BLaER1 treated with 17β-estradiol and CSF1 and Interleukin-3, amounts not matched to agents 10 nM and 100 nM (cell line): ENCODE data around the gene BAHCC1.

ENCODE experiments used
- H3K27ac ChIP-seq, 11 experiments: shearing (Covaris generic); formaldehyde crosslinking; 2 replicates each; pipeline ENCODE4 v1.8.1; 2022
- H3K27me3 ChIP-seq, 11 experiments: shearing (Covaris generic); formaldehyde crosslinking; 2 replicates each; pipeline ENCODE4 v1.8.1; 2022
- H3K36me3 ChIP-seq, 11 experiments: shearing (Covaris generic); formaldehyde crosslinking; 2 replicates each; pipeline ENCODE4 v1.8.1; 2022
- H3K4me1 ChIP-seq, 10 experiments: shearing (Covaris generic); formaldehyde crosslinking; 2 replicates each; pipeline ENCODE4 v1.8.1; 2022
- H3K4me2 ChIP-seq, 11 experiments: shearing (Covaris generic); formaldehyde crosslinking; 2 replicates each; pipeline ENCODE4 v1.8.1; 2022
- H3K4me3 ChIP-seq, 10 experiments: shearing (Covaris generic); formaldehyde crosslinking; 2 replicates each; pipeline ENCODE4 v1.8.1; 2022
- H3K9ac ChIP-seq, 11 experiments: shearing (Covaris generic); formaldehyde crosslinking; 2 replicates each; pipeline ENCODE4 v1.8.1; 2022
- H3K9me3 ChIP-seq, 11 experiments: shearing (Covaris generic); formaldehyde crosslinking; replicated peaks in 1 of 11; 2 replicates each; pipeline ENCODE4 v1.8.1; 2022
- H4K20me1 ChIP-seq, 11 experiments: shearing (Covaris generic); formaldehyde crosslinking; 2 replicates each; pipeline ENCODE4 v1.8.1; 2022
- Cebpa-rat ChIP-seq, 11 experiments: shearing (Covaris generic); IDR thresholded peaks; 2 replicates each; pipeline ENCODE4 v1.8.1; 2022

Gene BAHCC1

DNA sequence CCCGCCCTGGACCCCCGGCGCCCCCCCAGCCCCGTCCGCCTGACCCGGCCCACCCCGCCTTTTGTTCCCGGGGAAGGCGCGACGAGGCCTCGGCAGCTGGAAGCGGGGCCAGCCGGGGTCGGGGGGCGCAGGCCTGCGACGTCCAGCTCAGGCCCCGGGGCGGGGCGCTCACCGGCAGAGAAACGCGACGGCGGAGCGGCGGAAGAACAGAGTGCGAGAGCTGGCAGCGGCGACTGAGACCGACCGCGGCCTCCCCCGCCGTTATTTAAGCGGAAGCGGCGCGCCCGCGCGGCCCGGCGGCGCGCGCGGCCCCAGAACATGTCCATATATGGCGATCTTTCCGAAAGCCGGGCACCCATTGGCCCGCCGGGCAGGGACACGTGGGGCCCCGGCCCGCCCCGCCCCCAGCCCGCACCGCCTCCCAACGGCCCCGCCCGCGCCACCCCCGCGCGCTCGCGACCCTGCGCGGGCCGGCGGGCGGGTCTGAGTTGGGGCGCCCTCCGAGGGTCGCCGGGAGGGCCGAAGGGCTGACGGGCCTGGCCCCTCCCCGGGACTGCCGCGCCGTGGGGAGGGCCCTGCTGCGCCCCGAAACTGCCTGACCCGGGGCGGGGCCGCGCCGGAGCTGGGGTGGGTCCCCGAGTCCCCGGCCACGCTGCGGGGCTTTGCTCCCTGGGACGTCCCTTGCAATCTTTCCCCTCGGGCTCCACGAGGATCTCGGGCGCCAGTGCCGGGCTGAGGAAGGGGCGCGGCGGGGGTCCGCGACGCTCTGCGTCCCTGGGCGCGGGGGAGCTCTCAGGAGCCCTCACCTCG, 117.5 kb downstream of the BAHCC1 start, which contains the start of gene ACTG1:
ACTG1 (minus strand) TSS at position 238 of the 810 bp plus-strand sequence. CDS start 445 bp downstream, outside the sequence.
- Histone ChIP-seq H3K4me1 (peaks cover 34 to 54% (median 40%) of the 10 kb centered on the region in 10 experiments), H3K27ac (peak within 1 kb of the TSS; percentile 82 to 100 (median 98)), H3K4me2 (peak within 1 kb of the TSS; percentile 99 to 100 (median 100)), H3K36me3 (peaks cover 36 to 45% (median 39%) of the 10 kb centered on the region in 11 experiments), H4K20me1 (peaks cover 46 to 65% (median 48%) of the 10 kb centered on the region in 11 experiments), H3K9ac (peak within 1 kb of the TSS; percentile 87 to 100 (median 98)), H3K27me3 (no peaks in the 10 kb centered on the region), H3K9me3 (peaks cover 0 to 25% (median 6%) of the 10 kb centered on the region in 11 experiments; a peak in 12 of 22 replicates), H3K4me3 (peak within 1 kb of the TSS; percentile 83 to 100 (median 98))
- no peak for TF ChIP-seq Cebpa-rat (IDR thresholded peaks at IDR 0.05)

GRCh38 chr17:81513372-81513752, 118.1 kb downstream of the BAHCC1 start:
- H3K9ac ChIP-seq = peak overlapping the region; percentile 87 to 100 (median 98)
- H3K4me3 ChIP-seq = peak overlapping the region; percentile 83 to 100 (median 98)
- H4K20me1 ChIP-seq = peaks cover 40 to 65% (median 46%) of the 10 kb centered on the region in 11 experiments
- no peaks in the 10 kb centered on the region for H3K27me3 ChIP-seq
- peaks cover 40 to 59% (median 42%) of the 10 kb centered on the region in 10 experiments for H3K4me1 ChIP-seq
- peaks cover 0 to 25% (median 6%) of the 10 kb centered on the region in 11 experiments; a peak in 12 of 22 replicates for H3K9me3 ChIP-seq
- TF ChIP-seq Cebpa-rat (IDR thresholded peaks at IDR 0.05) = no peak
- peaks cover 36 to 45% (median 39%) of the 10 kb centered on the region in 11 experiments for H3K36me3 ChIP-seq
- peak overlapping the region; percentile 82 to 100 (median 98) for H3K27ac ChIP-seq
- H3K4me2 ChIP-seq = peak overlapping the region; percentile 97 to 100 (median 100)

- Histone ChIP-seq H3K4me3 (peak overlapping the region; percentile 83 to 100 (median 98)), H3K27ac (peak overlapping the region; percentile 82 to 100 (median 98)), H3K4me1 (peaks cover 40 to 59% (median 42%) of the 10 kb centered on the region in 10 experiments), H3K9me3 (peaks cover 0 to 25% (median 6%) of the 10 kb centered on the region in 11 experiments; a peak in 12 of 22 replicates), H3K4me2 (peak overlapping the region; percentile 97 to 100 (median 100)), H3K9ac (peak overlapping the region; percentile 87 to 100 (median 98)), H3K36me3 (peaks cover 33 to 39% (median 34%) of the 10 kb centered on the region in 11 experiments), H4K20me1 (peaks cover 35 to 65% (median 46%) of the 10 kb centered on the region in 11 experiments), H3K27me3 (peaks cover 0 to 4% (median 2%) of the 10 kb centered on the region in 11 experiments; a peak in 14 of 22 replicates)
- TF ChIP-seq Cebpa-rat (IDR thresholded peaks at IDR 0.05) = no peak
Observed at GRCh38 chr17:81513753-81514488, 118.7 kb downstream of the BAHCC1 start.

- Histone ChIP-seq H3K36me3 (peaks cover 28 to 35% (median 29%) of the 10 kb centered on the region in 11 experiments), H3K9me3 (peaks cover 0 to 25% (median 6%) of the 10 kb centered on the region in 11 experiments; a peak in 12 of 22 replicates), H3K27me3 (peaks cover 0 to 9% (median 7%) of the 10 kb centered on the region in 11 experiments; a peak in 17 of 22 replicates), H3K4me2 (peak overlapping the region; percentile 97 to 100 (median 100)), H3K27ac (peak overlapping the region; percentile 82 to 100 (median 98)), H3K9ac (peak overlapping the region; percentile 87 to 100 (median 98)), H4K20me1 (peaks cover 30 to 65% (median 46%) of the 10 kb centered on the region in 11 experiments), H3K4me3 (peak overlapping the region; percentile 83 to 100 (median 98)), H3K4me1 (peaks cover 40 to 59% (median 42%) of the 10 kb centered on the region in 10 experiments)
- TF ChIP-seq Cebpa-rat (IDR thresholded peaks at IDR 0.05) = no peak
Observed at GRCh38 chr17:81514489-81514738, 119.2 kb downstream of the BAHCC1 start.

DNA sequence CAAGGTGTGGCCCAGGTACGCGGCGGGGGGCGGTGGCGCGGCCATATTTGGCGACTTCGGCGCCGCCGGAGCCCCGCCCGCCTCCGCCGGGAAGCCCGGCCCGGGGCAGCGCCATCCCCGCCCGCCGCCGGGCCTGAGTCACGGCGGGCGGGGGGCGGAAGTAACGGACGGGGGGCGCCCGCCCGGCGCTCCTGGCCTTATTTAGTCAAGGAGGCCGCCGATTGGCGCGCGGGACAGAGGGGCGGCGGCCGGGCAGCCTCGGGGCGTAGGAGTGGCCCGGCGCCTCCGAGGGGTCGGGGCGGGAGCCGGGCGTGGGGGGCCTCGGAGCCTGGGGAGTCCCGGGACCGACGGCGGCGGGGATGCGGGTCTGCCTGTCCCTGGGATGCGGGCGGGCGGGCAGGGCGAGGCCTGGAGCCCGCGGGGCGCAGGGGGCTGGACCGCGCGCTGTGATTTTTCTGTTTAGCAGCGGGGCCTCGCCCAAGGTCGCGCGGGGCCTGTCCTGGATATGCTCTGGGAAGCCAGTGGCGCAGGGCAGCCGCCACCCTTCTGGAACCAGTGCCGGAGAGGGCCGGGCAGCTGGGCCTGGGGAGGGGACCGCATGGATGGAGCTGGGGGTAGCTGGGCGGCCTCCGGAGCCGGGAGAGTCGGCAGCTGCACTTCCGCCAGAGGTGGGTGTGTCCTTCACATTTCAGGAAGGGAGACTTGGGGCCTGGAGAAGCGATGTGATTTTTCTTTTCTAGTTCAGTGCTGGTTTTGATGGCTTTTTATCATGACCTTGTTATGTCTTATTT, 119.7 kb downstream of the BAHCC1 start:
- no peak for TF ChIP-seq Cebpa-rat (IDR thresholded peaks at IDR 0.05)
- peak overlapping the region; percentile 87 to 100 (median 98) for H3K9ac ChIP-seq
- H3K36me3 ChIP-seq = peaks cover 23 to 29% (median 23%) of the 10 kb centered on the region in 11 experiments
- peaks cover 44 to 60% (median 45%) of the 10 kb centered on the region in 10 experiments for H3K4me1 ChIP-seq
- H3K4me3 ChIP-seq = peak overlapping the region; percentile 83 to 100 (median 98)
- H3K9me3 ChIP-seq = peaks cover 0 to 23% (median 6%) of the 10 kb centered on the region in 11 experiments; a peak in 12 of 22 replicates
- peaks cover 25 to 65% (median 45%) of the 10 kb centered on the region in 11 experiments for H4K20me1 ChIP-seq
- peak overlapping the region; percentile 82 to 100 (median 98) for H3K27ac ChIP-seq
- H3K4me2 ChIP-seq = peak overlapping the region; percentile 97 to 100 (median 100)
- H3K27me3 ChIP-seq = peaks cover 0 to 14% (median 13%) of the 10 kb centered on the region in 11 experiments; a peak in 18 of 22 replicates

- Histone ChIP-seq H3K4me2 (peak overlapping the region; percentile 97 to 100 (median 100)), H3K9ac (peak overlapping the region; percentile 87 to 100 (median 98)), H3K4me3 (peak overlapping the region; percentile 83 to 100 (median 98)), H3K27me3 (peaks cover 0 to 21% (median 18%) of the 10 kb centered on the region in 11 experiments; a peak in 18 of 22 replicates), H3K27ac (peak overlapping the region; percentile 82 to 100 (median 98); a peak in 21 of 22 replicates), H4K20me1 (peaks cover 18 to 63% (median 39%) of the 10 kb centered on the region in 11 experiments), H3K9me3 (peaks cover 0 to 17% (median 6%) of the 10 kb centered on the region in 11 experiments; a peak in 12 of 22 replicates), H3K36me3 (peaks cover 16 to 23% (median 17%) of the 10 kb centered on the region in 11 experiments), H3K4me1 (peaks cover 45 to 66% (median 51%) of the 10 kb centered on the region in 10 experiments)
- no peak for TF ChIP-seq Cebpa-rat (IDR thresholded peaks at IDR 0.05)
Observed at GRCh38 chr17:81515530-81516041, 120.3 kb downstream of the BAHCC1 start.
